ENCODE results near the gene MTURN.
A peak's percentile ranks its signal among the peaks of the same experiment; 100 is the strongest.

Gene MTURN

GRCh38 chr7:30136743-30137485 lies 2.1 kb downstream of the MTURN start:
- no peak for DNase-seq

DNA sequence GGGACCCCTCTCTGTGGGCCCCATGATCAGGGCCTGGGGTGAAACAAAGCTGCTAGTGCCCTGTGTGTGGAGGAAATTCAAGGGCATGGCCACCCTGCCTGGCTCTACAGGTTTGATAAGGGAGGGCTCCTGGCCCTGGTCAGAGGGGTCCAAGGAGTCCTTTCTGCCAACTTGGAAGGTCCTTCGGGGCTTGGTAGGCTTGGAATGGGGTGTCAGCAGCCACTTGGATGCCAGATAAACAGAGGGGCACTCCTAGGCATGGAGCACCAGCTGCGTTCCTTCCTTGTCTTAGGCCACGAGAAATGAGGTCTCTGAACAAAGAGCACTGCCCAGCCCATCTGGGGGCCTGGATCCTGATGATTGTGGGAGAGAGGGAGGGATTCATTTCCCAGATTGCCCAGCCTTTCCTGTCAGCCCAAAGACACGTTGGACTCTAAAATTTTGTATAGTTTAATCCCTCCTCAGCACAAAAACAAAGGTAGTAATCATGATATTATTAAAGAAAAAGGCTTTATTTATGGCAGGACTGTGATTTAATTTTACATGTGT lies 5.1 kb downstream of the MTURN start:
- no peak for DNase-seq

GRCh38 chr7:30140456-30140855 lies 5.7 kb downstream of the MTURN start:
- DNase-seq, result no peak

DNA sequence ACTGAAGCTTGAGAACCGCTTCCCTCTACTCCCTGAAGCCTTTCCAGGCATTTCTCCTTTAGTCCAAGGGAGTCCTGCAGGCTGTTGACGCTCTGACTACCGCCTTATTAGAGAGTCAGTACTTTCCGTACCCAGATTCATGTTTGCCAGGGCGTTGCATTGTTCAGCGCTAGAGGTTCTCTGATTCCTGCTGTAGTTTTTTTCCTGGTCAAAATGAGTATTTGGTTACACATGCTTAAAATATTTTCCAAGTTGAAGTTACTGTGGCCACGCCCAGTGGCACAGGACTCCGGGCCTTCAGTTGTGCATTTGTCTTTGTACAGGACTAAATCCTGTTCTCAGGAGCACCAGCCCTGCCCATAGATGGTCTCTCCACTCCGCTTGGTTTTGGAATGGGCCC lies 7.9 kb downstream of the MTURN start:
- no peak for DNase-seq

- no peak for DNase-seq
These were observed 9.0 kb downstream of the MTURN start for GRCh38 chr7:30143748-30144251.

GRCh38 chr7:30144657-30145306 lies 10.0 kb downstream of the MTURN start:
- DNase-seq, result no peak

GRCh38 chr7:30145426-30145970 lies 10.7 kb downstream of the MTURN start:
- no peak for DNase-seq

DNA sequence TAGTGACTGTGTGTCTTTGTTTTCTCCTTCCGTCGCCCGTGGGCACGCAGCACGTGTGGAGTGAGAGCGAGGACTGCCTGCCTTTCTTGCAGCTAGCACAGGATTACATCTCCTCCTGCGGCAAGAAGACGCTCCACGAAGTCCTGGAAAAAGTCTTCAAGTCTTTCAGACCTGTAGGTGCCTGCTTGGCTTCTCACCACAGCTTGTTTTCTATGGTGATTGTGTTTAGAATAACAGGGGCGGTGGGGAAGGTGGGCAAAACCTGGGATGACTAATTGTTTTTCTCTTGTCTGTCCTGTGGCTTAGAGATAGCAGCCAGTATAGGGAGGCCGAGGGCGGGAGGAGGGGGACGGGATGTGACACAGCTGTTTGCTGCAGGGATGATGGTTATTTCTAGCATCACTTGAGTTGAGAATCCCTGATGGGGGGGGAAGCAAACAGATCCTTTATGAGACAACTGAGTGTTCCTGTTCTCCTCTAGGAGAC lies 11.4 kb downstream of the MTURN start:
- no peak for DNase-seq

DNA sequence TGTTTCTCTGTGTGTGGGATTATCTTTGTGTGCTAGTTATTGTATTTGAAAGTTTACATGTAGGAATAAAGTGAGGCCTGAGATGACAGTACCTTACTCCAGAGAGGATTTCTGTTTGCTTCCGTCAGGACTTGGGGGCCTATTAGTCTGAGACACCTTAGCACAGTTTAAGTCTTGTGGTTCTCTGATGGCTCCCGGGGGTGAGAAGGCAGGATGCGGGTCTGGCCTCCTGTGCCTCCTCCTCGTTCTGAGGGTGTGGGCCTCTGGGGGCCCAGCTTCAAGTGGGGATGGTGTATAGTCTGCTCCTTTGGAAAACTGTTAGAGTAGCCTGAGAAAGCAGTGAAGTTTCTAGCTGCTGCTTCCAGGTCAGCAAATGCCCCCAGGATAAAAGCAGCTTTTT lies 12.4 kb downstream of the MTURN start:
- no peak for DNase-seq

DNA sequence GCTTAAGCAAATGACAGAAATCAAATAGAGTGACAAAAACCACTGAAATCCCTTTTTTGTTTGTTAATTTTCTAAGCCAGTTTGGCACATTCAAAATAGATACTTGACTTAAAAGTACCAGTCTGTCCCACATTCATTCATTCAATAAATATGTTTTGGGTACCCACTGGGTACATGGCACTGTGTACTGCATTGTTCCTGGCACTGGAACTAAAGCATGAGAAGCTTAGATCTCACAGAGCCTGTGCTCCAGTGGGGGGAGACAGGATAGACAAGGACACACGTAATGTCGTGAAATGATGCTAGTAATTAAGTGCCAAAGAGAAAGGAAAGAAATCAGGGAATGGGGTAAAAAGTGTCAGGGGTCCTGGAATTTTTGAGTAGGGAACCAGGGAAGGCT lies 13.0 kb downstream of the MTURN start:
- DNase-seq, result no peak

DNA sequence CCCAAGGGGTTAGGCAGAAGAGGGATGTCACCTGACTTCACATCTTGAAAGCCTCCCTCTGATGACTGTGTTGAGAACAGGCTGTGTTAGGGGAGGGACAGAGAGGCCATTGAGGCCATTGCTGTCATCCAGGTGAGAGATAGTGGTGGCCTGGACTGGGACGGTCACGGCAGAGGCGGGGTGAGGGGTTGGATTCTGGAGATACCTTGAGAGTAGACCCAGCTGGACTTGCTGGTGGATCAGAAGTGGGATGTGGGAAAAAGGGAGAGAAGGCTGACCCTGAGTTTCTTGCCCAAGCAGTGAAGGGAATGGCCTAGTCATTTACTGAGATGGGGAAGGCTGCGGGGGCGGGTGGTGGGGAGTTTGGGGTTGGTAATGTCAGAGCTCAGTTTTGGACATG lies 13.6 kb downstream of the MTURN start:
- DNase-seq, result no peak

DNA sequence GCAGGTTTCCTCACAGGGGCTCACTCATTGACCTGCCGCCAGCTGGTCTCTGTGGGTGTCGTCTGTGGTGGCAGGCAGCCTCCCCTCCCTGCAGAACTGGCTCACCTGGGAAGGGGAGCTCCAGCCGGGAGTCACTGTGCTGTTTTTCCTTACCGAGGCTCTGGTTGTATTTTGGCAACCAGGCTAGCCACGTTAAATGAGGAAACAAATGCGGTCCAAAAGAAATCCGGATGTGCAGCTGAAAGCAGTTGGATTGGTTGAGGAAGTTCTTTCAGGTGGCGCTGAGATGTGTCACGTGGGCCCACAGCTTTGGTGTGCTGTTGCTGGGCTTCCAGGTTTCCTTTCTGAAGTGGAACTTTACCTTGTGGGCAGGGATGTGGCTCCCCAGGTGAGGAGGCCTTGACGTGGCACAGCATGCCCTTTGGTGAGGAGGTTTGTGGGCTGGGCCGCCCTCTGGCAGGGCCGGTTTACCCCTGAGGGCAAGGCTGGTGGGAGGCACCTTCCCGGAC lies 14.2 kb downstream of the MTURN start:
- DNase-seq, result peak; percentile 43

DNA sequence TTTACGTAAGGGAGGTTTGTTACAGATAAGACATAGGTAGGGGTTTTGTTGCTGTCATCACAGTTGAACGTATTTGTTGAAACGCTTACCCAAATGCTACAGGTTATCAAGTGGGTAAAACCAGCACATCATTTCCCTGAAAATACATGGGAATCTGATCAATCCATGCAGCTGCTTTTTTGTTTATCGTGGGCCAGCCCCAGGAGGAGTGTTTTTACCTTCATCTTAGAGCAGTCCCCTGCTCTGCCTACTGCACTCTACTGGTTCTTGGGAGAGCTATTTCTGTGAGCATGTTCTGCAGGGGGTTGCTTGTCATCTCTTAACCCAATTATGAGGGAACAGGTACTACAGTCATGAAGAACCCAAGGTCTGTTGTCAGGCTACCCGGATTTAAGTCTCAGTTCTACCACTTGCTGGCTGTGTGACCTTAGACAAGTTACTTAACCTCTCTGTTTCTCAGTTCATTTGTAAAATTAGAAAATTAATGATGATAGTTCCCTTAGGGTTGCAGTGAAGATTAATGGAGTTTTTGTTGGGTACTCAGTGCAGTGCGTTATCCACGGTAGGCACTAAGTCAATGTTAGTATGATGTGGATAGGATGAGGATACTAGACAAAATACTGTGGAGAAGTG lies 15.0 kb downstream of the MTURN start:
- DNase-seq, result no peak

- no peak for DNase-seq
These were observed 15.9 kb downstream of the MTURN start for GRCh38 chr7:30150711-30151110.

GRCh38 chr7:30154111-30154587 lies 19.4 kb downstream of the MTURN start:
- DNase-seq, result peak; percentile 29

- DNase-seq, result no peak
These were observed 20.7 kb downstream of the MTURN start for GRCh38 chr7:30155481-30155880.

DNA sequence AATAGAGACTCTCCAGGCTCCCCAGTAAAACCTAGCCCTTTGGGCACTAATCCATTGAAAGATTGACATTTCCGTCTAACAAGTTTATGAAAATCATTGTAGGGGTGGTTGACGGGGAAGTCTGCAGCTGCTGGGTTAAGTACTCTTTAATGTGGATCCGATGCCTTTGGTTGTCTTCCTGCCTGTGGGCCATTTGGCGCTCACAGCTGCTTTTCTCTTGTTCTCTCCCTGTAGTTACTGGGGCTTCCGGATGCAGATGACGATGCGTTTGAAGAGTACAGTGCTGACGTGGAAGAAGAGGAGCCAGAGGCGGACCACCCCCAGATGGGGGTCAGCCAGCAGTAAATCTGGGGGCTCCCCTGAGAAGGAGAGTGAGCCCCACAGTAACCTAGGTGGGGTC lies 22.4 kb downstream of the MTURN start:
- DNase-seq, result no peak

DNA sequence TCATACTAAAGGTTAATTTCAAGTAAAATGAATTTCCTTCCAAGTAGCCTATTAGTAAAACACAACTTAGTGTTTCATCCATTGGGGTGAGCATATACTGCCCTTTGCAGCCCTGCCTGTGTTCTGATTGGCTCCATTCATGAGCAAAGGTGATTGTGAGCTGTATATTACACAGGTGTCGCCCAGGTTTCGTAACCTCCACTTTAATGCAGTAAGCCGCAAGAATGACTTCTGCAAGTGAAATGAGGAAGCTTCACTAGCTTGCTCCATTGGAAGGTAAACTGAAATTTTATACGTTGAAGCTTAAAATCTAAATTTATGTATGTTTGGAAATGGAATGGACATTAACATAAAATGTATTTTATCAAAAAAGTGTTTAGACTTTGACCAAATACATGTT lies 24.4 kb downstream of the MTURN start:
- DNase-seq, result peak; percentile 82

DNA sequence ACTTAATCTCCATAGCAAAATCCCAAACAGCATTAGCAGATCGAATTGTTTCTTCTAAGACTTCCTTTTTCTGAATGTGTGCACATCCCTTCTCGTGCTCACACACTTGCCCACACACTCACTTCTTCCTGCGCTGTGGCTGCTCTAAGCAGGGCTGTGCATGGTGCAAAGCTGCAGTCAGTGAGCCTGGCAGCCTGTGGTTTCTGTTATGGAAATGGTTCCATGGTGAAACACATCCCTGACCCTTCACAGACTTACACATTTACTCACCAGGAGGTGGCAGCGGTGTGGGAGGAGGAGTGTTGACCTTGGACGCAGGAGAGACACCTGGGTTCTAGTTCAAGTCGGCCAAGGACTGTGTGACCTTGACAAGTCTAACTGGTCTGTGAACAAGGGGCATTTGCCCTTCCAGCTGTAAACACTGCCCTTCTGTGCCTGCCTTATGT lies 24.9 kb downstream of the MTURN start:
- DNase-seq, result peak; percentile 99

DNA sequence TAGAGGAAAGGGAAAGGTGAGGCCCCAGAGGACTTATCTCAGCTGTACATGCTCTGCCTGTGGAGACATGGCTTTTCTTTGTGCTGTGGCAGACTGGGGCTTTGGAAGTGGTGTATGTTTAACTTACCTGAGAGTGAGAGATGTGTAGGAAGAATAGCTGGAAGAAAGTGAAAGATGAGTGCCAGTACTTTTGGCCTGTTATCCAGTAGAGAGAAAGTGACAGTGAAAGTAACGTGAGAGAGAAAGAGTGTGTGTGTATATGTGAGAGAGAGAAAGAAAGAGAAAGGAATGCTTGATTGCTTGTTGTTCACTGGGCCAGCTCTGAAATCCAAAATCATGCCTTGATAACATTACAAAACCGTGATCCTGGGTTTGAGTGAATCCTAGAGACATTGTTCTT lies 25.5 kb downstream of the MTURN start:
- DNase-seq, result no peak

DNA sequence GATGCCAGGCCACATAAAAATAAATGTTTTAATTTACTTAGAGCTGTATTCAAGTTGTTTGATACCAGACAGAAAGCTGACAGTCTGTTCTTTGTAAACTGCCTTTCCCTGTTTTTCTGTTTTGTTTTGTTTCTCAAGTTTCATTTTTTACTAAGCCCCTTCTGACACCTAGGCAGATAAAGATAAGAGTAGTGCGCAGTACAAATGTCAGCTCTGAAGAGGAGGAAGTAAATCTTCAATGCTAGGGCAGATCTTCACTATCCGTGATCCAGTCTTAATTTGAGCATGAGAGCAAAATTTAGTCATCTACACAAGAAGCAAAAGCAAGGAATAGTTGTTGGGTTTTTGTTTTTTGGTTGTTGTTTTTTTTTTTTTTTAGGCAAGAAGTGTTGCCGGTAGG lies 27.3 kb downstream of the MTURN start:
- DNase-seq, result no peak

- no peak for DNase-seq
These were observed 27.9 kb downstream of the MTURN start for GRCh38 chr7:30162622-30163124.

Measured in GF-D8 (cell line).